GM12891 (cell line): Measurements from ENCODE around the gene PIM3.

Experiments used
- POLR2AphosphoS5 ChIP-seq: IDR thresholded peaks from 2 replicates; pipeline ENCODE4 v1.6.1; 2011; ENCODE audit warnings: low read depth, low read length, control low read depth
- TAF1 ChIP-seq: IDR thresholded peaks from 2 replicates; pipeline ENCODE4 v1.6.1; 2011; ENCODE audit warnings: low read depth, low read length, control low read depth

DNA sequence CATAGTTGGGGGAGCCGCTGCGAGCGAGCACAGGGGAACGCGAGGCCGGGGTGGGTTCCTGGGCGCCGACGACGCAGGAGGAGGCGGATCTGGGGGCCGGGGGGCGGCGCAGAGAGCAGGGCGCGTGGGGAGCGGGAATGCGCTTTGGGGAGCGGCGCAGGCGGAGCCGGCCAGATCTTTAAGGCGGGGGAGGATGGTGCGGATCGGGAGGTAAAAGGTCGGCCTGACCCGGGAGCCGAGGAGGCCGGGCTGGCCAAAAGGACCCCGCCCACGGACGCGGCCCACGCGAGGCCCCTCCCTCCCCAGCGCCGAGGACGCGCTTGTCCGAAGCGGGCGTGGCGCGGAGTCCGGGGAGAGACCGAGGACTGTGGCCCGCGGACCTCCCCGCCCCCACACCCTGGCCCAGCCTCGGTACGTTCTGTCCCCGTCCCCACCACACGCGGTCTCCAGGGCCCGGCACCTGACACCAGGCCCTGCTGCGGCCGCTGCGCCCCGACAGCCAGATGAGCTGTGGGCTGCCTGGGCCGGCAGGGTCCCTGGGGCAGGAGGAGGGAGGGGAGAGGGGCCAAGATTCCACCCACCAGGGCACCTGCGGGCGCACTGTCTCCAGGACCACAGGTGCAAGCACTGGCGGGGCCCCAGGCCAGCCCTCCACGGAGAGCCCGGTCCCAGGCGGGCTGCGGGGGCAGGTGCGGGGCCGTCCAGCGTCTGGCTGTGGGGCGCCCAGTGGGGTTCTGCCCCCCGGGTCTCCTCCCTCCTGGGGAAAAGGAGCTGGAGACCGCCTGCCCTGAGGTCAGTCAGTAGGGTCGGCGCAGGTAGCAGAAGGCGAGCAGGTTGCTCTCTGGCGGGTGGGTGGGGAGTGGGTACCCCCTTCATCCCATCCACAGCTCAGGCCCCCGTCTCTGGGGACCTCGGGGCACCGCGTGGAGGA lies 10.9 kb downstream of the PIM3 start:
- no peak for TF ChIP-seq TAF1
- no peak; the same call in 1 of the 2 replicates for TF ChIP-seq POLR2AphosphoS5
